NCI-H1092 treated with DMSO at 0.1 percent for 48 hours (cell line): ENCODE measurements around the gene MICU1.
"Not testable (repeated sequence)": the region's sequence is repeated elsewhere in the genome, so short reads cannot be mapped to it uniquely, and the experiment has no call there.

ENCODE experiments used
- DNase-seq: peaks from one replicate; lab custom pipeline; 2025; lab: John Stamatoyannopoulos, UW

The MICU1 gene

DNA sequence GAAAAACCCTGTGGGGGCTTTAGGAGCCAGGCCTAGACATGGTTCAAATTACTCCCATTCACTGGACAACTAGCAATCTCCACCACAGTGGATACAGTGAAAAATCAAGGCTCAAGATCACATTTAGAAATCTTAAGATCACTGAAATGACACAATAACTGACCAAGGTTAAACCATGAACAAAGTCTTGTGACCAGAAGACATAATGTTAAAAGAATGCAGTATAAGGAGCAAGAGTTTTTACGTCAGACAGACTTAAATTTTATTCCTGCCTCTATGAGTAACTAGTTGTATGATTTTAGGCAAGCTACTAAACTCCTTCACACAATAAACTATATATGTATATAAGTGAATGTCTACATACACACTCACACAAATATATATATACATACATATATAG, 68.5 kb downstream of the MICU1 start:
- no peak for DNase-seq

GRCh38 chr10:72552857-72553256, 73.0 kb downstream of the MICU1 start:
- DNase-seq, result no peak

GRCh38 chr10:72550239-72550638, 75.6 kb downstream of the MICU1 start:
- no peak for DNase-seq

- DNase-seq, result no peak
Observed at GRCh38 chr10:72545546-72545945, 80.3 kb downstream of the MICU1 start.

DNA sequence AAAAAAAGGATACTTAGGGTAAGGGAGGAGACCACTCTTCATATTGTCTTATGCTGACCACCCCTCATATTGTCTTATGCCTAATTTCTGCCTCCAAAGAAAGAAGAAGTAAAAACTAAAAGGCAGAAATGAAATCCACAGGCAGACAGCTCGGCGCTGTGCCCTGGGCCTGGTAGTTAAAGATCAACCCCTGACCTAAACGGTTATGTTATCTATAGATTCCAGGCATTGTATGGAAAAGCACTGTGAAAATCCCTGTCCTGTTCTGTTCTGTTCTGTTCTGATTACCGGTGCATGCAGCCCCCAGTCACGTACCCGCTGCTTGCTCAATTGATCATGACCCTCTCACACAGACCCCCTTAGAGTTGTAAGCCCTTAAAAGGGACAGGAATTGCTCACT, 82.0 kb downstream of the MICU1 start:
- DNase-seq, result not testable (repeated sequence)

DNA sequence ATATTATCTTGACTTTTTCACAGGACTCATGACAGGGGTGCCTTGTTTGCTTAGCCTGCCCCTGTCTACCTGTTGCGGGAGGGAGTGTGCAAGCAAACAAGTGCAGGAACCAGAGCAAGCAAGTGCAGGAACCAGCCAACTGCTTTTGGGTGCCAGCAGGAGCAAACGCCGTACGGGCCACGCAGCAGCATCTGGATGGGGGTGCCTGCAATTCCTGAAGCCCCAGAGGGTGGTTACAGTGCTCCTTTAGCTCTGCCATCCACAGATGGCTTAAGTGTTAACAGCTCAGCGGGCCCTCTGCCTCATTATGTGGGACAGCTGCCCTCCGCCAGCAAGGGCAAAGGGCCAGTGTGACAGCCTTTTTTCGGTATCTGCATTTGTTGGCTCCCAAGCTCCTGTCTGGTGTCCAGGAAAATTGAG, 83.5 kb downstream of the MICU1 start:
- no peak for DNase-seq

DNA sequence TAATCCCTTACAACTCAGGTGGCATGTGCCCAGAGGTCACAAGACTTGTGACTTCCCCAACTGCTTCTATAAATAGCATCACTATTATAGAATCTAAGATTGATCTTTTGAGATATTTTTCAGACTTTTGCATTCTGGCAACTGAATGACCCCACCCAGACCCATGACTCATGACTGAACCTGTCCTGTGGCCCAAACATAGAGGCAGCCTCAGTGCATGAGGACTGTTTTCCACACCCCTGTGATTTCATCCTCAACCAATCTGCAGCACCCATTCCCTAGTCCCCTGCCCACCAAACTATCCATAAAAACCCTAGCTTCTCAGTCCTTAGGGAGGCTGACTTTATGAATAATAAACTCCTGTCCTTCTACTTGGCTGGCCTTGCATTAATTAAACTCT, 84.5 kb downstream of the MICU1 start:
- no peak for DNase-seq

DNA sequence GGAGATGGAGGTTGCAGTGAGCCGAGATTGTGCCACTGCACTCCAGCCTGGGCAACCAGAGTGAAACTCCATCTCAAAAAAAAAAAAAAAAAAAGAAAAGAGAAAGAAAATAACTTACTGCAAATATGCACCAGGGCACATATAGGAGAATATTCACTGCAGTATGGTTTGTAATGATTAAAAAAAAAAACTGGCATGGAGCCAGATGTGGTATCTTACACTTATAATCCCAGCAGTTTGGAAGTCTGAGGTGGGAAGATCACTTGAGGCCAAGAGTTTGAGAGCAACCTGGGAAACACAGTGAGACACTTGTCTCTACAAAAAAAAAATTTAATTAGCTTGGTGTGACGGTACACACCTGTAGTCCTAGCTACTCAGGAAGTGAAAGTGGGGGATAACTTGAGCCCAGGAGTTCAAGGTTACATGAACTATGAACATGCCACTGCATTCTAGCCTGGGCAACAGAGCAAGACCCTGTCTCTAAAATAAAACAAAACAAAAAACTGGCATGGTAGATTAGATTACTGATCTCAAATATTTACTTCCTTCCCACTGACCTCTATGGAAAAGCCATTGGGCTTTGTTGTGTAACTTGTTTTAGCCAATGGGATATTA, 85.6 kb downstream of the MICU1 start:
- no peak for DNase-seq

DNA sequence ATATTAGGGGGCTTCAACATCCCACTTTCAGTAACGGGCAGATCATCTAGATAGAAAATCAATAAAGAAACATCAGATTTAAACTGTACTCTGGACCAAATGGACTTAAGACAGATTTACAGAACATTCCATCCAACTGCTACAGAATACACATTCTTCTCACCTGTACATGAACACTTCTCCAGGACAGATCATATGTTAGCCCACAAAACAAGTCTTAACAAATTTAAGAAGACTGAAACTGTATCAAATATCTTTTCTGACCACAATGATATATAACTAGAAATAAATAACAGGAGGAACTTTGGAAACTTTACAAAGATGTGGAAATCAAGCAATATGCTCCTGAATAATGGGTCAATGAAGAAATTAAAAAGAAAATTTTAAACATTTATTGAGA, 86.7 kb downstream of the MICU1 start:
- no peak for DNase-seq

- no peak for DNase-seq
Observed at GRCh38 chr10:72525689-72526088, 100.2 kb downstream of the MICU1 start.

DNA sequence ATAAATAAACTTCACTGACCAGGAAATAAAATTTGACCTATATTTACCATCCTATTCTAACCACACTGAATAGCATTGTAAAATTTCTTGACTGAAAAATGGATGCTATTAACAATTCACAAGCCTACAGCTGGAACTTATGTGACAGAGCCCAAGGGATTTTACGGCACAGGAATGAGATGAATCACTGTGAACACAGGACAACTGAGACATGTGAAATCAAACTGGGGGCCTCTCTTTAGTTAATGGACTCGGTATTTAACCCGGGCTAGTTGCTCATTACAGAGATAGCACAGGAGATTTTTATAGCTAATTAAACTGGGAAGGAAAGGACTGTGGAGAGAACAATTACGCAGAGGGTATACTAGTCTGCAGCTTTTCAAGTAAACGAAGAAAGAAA, 100.6 kb downstream of the MICU1 start:
- no peak for DNase-seq

- DNase-seq, result no peak
Observed at GRCh38 chr10:72524489-72524888, 101.4 kb downstream of the MICU1 start.

- DNase-seq, result no peak
Observed at GRCh38 chr10:72523932-72524396, 101.9 kb downstream of the MICU1 start.

GRCh38 chr10:72523062-72523461, 102.8 kb downstream of the MICU1 start:
- DNase-seq, result no peak

DNA sequence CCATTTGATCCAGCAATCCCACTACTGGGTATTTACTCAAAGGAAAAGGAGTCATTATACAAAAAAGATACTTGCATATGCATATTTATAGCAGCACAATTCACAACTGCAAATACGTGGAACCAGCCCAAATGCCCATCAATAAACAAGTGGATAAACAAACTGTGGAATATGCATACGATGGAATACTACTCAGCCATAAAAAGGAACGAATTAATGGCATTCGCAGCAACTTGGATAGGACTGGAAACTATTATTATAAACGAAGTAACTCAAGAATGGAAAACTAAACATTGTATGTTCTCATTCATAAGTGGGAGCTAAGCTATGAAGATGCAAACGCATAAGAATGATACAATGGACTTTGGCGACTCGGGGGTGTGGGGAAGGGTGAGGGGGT, 108.6 kb downstream of the MICU1 start:
- DNase-seq, result no peak

DNA sequence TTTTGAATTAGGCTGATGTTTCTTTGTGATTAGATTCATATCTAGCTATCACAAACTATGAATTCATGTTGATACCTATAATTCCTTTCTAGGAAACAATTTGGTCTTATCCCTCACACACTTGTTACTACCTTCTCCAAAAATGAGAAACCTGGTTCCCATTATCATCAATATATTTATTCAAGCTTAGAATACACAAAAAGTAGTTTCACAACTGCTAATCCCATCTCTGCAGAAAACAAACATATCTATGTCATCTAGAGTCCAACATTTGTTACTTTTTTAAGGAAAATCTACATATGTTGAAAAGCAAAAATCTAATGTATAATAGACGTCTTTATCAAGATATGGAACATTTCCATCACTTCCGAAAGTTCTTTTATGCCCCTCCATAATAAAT, 110.4 kb downstream of the MICU1 start:
- DNase-seq, result no peak

GRCh38 chr10:72513910-72514309, 112.0 kb downstream of the MICU1 start:
- DNase-seq, result no peak

GRCh38 chr10:72511459-72511858, 114.4 kb downstream of the MICU1 start:
- DNase-seq, result no peak

DNA sequence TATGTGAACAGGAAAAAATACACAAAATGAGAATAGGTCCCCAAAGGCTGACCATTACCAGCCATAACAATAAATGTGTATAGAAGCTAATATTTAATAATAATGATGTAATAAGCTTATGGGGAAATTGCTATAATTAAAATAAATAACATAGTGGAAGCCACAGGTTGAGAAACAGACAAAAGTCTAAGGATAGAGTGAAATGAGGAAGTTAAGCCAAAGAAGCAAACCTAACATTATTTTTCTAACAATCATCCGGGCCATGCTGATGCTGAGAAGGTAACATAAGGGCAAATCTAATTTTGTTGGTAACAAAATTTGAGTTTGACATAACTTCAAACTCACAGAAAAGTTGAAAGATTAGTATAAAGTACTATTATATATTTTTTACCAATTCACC, 115.9 kb downstream of the MICU1 start:
- DNase-seq, result no peak

DNA sequence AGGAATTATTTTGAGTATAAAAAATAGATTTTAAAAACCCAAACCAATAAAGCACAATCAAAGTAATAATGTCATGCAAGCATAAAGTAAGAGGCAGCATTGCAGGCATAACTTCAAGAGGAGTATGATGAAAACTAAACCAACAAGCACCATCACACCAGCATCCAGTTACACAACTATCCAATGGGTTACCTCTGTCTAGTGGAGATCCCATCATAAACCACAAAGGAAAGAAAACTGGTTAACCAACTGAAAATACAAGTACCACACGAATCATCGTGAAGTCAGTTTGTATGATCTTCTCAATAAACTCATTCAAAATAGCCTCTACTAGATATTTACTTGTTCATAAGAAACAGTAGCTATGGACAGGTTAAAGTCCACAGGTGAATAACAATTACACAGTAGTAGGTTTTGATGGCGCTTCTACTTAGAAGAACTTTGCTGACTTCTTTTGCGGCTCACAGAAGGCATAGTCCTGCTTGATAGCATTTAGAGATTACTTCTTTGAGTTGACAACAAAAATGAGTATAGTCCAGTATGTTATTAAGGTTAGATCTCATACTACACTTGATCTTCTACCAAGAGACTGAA, 116.6 kb downstream of the MICU1 start:
- DNase-seq, result no peak

DNA sequence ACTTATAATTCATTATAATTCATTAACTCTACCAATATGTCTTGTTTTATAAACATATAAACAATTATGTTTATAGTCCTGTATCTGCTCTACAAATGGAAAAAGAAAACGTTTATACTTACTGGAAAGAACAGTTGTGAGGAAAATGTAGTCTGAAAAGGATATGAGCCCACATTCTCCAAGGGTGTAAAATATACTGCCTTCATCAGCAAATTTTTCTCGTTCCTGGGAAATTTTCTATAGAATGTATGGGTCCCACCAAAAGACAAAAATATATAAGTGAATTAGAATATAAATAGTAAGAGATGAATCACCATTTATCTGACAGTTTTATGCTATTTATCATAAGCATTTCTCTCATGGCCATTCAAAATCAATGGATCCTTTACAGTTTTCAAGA, 117.8 kb downstream of the MICU1 start:
- no peak for DNase-seq

DNA sequence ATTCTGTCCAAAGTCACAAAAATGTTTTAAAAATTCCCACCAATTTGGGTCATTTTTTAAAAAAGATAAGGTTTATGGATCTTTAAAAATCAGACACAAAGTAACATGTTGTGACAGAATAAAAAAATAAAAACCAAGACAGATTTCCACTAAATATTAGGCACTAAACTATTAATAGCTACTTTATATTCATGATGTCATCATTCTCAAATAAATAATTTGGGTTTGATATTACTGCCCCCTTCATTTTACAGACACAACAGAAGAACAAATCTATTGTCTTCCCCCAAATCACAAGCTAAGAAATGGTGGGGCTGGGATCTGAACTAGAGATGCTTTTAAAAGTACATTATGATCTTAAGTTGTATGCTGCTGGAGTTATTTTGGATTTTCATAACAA, 119.4 kb downstream of the MICU1 start:
- no peak for DNase-seq

GRCh38 chr10:72505435-72505834, 120.4 kb downstream of the MICU1 start:
- no peak for DNase-seq
